NT2/D1 (cell line): Measurements from ENCODE around the gene STK24.

Experiments
- YY1 ChIP-seq: IDR thresholded peaks from 2 replicates; pipeline ENCODE4 v1.6.1; 2011; ENCODE audit not compliant: insufficient read length, insufficient read depth
- ZNF274 ChIP-seq: IDR thresholded peaks from 2 replicates; pipeline ENCODE4 v1.6.1; 2011; ENCODE audit warnings: mild to moderate bottlenecking, low read depth, low read length

GRCh38 chr13:98546402-98546801, 30.5 kb downstream of the STK24 start:
- TF ChIP-seq YY1: no peak
- no peak for TF ChIP-seq ZNF274
